Muscle layer of colon (tissue), 2 donors: ENCODE results near the gene RPL7L1.

Source experiments
- H3K27ac ChIP-seq: one replicate; pipeline ENCODE4 v1.7.0; 2013; ENCODE audit warnings: low read depth, mild to moderate bottlenecking, low read length, moderate library complexity
- H3K27me3 ChIP-seq, 2 donors: one replicate each; pipeline ENCODE4 v1.7.0; 2013; ENCODE audit warnings: low read length in 2 of 2, mild to moderate bottlenecking in 2 of 2; ENCODE audit not compliant: insufficient read depth in 2 of 2, control insufficient read depth in 1 of 2
- H3K36me3 ChIP-seq: one replicate; pipeline ENCODE4 v1.7.0; 2013; ENCODE audit warnings: mild to moderate bottlenecking, low read length; ENCODE audit not compliant: insufficient read depth
- H3K4me1 ChIP-seq: one replicate; pipeline ENCODE4 v1.7.0; 2013; ENCODE audit warnings: mild to moderate bottlenecking, low read length; ENCODE audit not compliant: insufficient read depth
- H3K4me3 ChIP-seq, 2 donors: one replicate each; pipeline ENCODE4 v1.7.0; 2013; ENCODE audit warnings: low read length in 2 of 2, low read depth in 1 of 2, mild to moderate bottlenecking in 1 of 2, moderate library complexity in 1 of 2
- H3K9ac ChIP-seq: one replicate; pipeline ENCODE4 v1.7.0; 2013; ENCODE audit warnings: low read length
- H3K9me3 ChIP-seq: one replicate; pipeline ENCODE4 v1.7.0; 2013; ENCODE audit warnings: mild to moderate bottlenecking, low read length
- donor health status: abdominal sarcoma.
- donor health status: Adenocarcinoma of cecum.

RPL7L1 gene

GRCh38 chr6:42937548-42938427 lies 58.4 kb downstream of the RPL7L1 start:
- Histone ChIP-seq H3K36me3 (peaks cover 49% of the 10 kb centered on the region), H3K4me1 (no peaks in the 10 kb centered on the region), H3K27me3 (no peaks in the 10 kb centered on the region), H3K4me3 (no peak overlapping the region), H3K9ac (no peak overlapping the region), H3K27ac (no peak overlapping the region), H3K9me3 (no peaks in the 10 kb centered on the region)

- Histone ChIP-seq H3K9me3 (no peaks in the 10 kb centered on the region), H3K27me3 (no peaks in the 10 kb centered on the region), H3K36me3 (peaks cover 46% of the 10 kb centered on the region), H3K9ac (no peak overlapping the region), H3K27ac (no peak overlapping the region), H3K4me3 (no peak overlapping the region), H3K4me1 (no peaks in the 10 kb centered on the region)
Observed at GRCh38 chr6:42938428-42938796, 59.0 kb downstream of the RPL7L1 start.

- H3K9ac ChIP-seq = no peak overlapping the region
- H3K4me1 ChIP-seq = no peaks in the 10 kb centered on the region
- no peak overlapping the region for H3K4me3 ChIP-seq
- H3K36me3 ChIP-seq = peaks cover 54% of the 10 kb centered on the region
- H3K9me3 ChIP-seq = no peaks in the 10 kb centered on the region
- no peaks in the 10 kb centered on the region for H3K27me3 ChIP-seq
- H3K27ac ChIP-seq = no peak overlapping the region
Observed at GRCh38 chr6:42938987-42939809, 59.8 kb downstream of the RPL7L1 start.
